Activated naive CD4-positive, alpha-beta T cell treated with anti-CD3 and anti-CD28 coated beads, Interleukin-2, amount 50 U/mL, for 72 hours (primary cell): ENCODE results near the gene ADGRF4. TPM values are rescaled to one million over a fixed set of nuclear protein-coding genes. Genes with fewer than 3 reads are reported as not detected.
A peak's percentile ranks its signal among the peaks of the same experiment; 100 is the strongest.

Experiments
- ATAC-seq, 2 donors: fragments of 150-1000 bp; cut with Tn5 transposase; 2 replicates each; pipeline ENCODE4 v1.10.0; 2021; ENCODE audit warnings: mild to moderate bottlenecking in 2 of 2, moderate library complexity in 2 of 2
- DNase-seq, 2 donors: peaks; one replicate each; pipeline ENCODE4 v3.0.0; 2021 to 2022; ENCODE audit warnings: low spot score in 2 of 2
- H3K27ac Mint-ChIP-seq, 2 donors: one replicate each; pipeline ENCODE4 v1.8.0; 2022; ENCODE audit warnings: mild to moderate bottlenecking in 2 of 2, mixed read lengths in 2 of 2
- H3K36me3 Mint-ChIP-seq, 2 donors: one replicate each; pipeline ENCODE4 v1.8.0; 2022; ENCODE audit warnings: mixed read lengths in 2 of 2
- H3K9me3 Mint-ChIP-seq, 2 donors: one replicate each; pipeline ENCODE4 v1.8.0; 2022; ENCODE audit warnings: mixed read lengths in 2 of 2
- total RNA-seq, 2 donors: library from RNA; stranded (reverse); gene quantifications; one replicate each; pipeline ENCODE4 v1.2.3, GENCODE V29; 2022

The ADGRF4 gene
- total RNA-seq, 2 donors from 2014 or later = not detected

GRCh38 chr6:47714802-47715201 is 16.4 kb downstream of the ADGRF4 start:
- Mint-ChIP-seq H3K36me3 (no peaks in the 10 kb centered on the region), H3K27ac (no peak overlapping the region), H3K9me3 (peaks cover 0 to 26% of the 10 kb centered on the region in 2 donors)
- ATAC-seq = peak in 1 of 2 donors; percentile 39
- DNase-seq = no peak

- DNase-seq (no peak), ATAC-seq (peak; percentile 82 to 87)
- Mint-ChIP-seq H3K36me3 (no peaks in the 10 kb centered on the region), H3K9me3 (peaks cover 0 to 36% of the 10 kb centered on the region in 2 donors), H3K27ac (peak overlapping the region in 1 of 2 donors; percentile 57)
These were observed 17.4 kb downstream of the ADGRF4 start for GRCh38 chr6:47715782-47716181.

GRCh38 chr6:47716207-47716606 is 17.8 kb downstream of the ADGRF4 start:
- ATAC-seq = peak in 1 of 2 donors; percentile 35
- Mint-ChIP-seq H3K9me3 (peaks cover 0 to 38% of the 10 kb centered on the region in 2 donors), H3K36me3 (no peaks in the 10 kb centered on the region), H3K27ac (peak overlapping the region in 1 of 2 donors; percentile 57)
- no peak for DNase-seq

- Mint-ChIP-seq H3K36me3 (no peaks in the 10 kb centered on the region), H3K9me3 (peaks cover 0 to 38% of the 10 kb centered on the region in 2 donors), H3K27ac (no peak overlapping the region)
- ATAC-seq = no peak
- no peak for DNase-seq
These were observed 20.2 kb downstream of the ADGRF4 start for GRCh38 chr6:47718571-47718970.

GRCh38 chr6:47721189-47721588 is 22.8 kb downstream of the ADGRF4 start:
- Mint-ChIP-seq H3K27ac (no peak overlapping the region), H3K9me3 (peaks cover 0 to 27% of the 10 kb centered on the region in 2 donors), H3K36me3 (peaks cover 0 to under 1% of the 10 kb centered on the region in 2 donors)
- ATAC-seq = no peak
- no peak for DNase-seq

- H3K36me3 Mint-ChIP-seq = peaks cover 0 to 5% of the 10 kb centered on the region in 2 donors
- peak in 1 of 2 donors; percentile 52 for ATAC-seq
- no peak for DNase-seq
- H3K9me3 Mint-ChIP-seq = peaks cover 0 to 31% of the 10 kb centered on the region in 2 donors
- H3K27ac Mint-ChIP-seq = no peak overlapping the region
These were observed 23.8 kb downstream of the ADGRF4 start for GRCh38 chr6:47722194-47722593.

GRCh38 chr6:47724300-47724699 is 25.9 kb downstream of the ADGRF4 start:
- ATAC-seq = no peak
- H3K9me3 Mint-ChIP-seq = peaks cover 0 to 21% of the 10 kb centered on the region in 2 donors

GRCh38 chr6:47727391-47727790 is 29.0 kb downstream of the ADGRF4 start:
- H3K9me3 Mint-ChIP-seq = peaks cover 0 to 4% of the 10 kb centered on the region in 2 donors
- no peak overlapping the region for H3K27ac Mint-ChIP-seq
- DNase-seq = no peak
- H3K36me3 Mint-ChIP-seq = peaks cover 0 to 5% of the 10 kb centered on the region in 2 donors
- no peak for ATAC-seq

More at GRCh38 chr6:47724300-47724699, 25.9 kb downstream of the ADGRF4 start:
- Mint-ChIP-seq H3K27ac (no peak overlapping the region), H3K36me3 (peaks cover 0 to 5% of the 10 kb centered on the region in 2 donors)
- DNase-seq = no peak

- ATAC-seq (peak; percentile 75 to 95), DNase-seq (no peak)
- peaks cover 0 to 5% of the 10 kb centered on the region in 2 donors for H3K36me3 Mint-ChIP-seq
- H3K27ac Mint-ChIP-seq = no peak overlapping the region
- peaks cover 0 to 4% of the 10 kb centered on the region in 2 donors for H3K9me3 Mint-ChIP-seq
These were observed 30.6 kb downstream of the ADGRF4 start for GRCh38 chr6:47729019-47729418.

GRCh38 chr6:47729457-47729856 is 31.1 kb downstream of the ADGRF4 start:
- ATAC-seq = no peak
- no peak for DNase-seq

GRCh38 chr6:47733879-47734558 is 35.6 kb downstream of the ADGRF4 start:
- no peaks in the 10 kb centered on the region for H3K9me3 Mint-ChIP-seq
- ATAC-seq = no peak
- no peak overlapping the region for H3K27ac Mint-ChIP-seq
- DNase-seq = no peak
- H3K36me3 Mint-ChIP-seq = no peaks in the 10 kb centered on the region

More at GRCh38 chr6:47729457-47729856, 31.1 kb downstream of the ADGRF4 start:
- Mint-ChIP-seq H3K9me3 (peaks cover 0 to 4% of the 10 kb centered on the region in 2 donors), H3K27ac (no peak overlapping the region), H3K36me3 (peaks cover 0 to 5% of the 10 kb centered on the region in 2 donors)

- Mint-ChIP-seq H3K36me3 (no peaks in the 10 kb centered on the region), H3K9me3 (no peaks in the 10 kb centered on the region), H3K27ac (no peak overlapping the region)
- DNase-seq (no peak), ATAC-seq (no peak)
These were observed 36.6 kb downstream of the ADGRF4 start for GRCh38 chr6:47734831-47735481.

- DNase-seq (no peak), ATAC-seq (no peak)
- Mint-ChIP-seq H3K36me3 (no peaks in the 10 kb centered on the region), H3K27ac (no peak overlapping the region), H3K9me3 (no peaks in the 10 kb centered on the region)
These were observed 37.8 kb downstream of the ADGRF4 start for GRCh38 chr6:47736083-47736700.

GRCh38 chr6:47737406-47737805 is 39.0 kb downstream of the ADGRF4 start:
- ATAC-seq = peak in 1 of 2 donors; percentile 47
- H3K36me3 Mint-ChIP-seq = no peaks in the 10 kb centered on the region
- no peak overlapping the region for H3K27ac Mint-ChIP-seq
- no peak for DNase-seq
- no peaks in the 10 kb centered on the region for H3K9me3 Mint-ChIP-seq

- no peak for ATAC-seq
- no peaks in the 10 kb centered on the region for H3K9me3 Mint-ChIP-seq
- H3K27ac Mint-ChIP-seq = no peak overlapping the region
- H3K36me3 Mint-ChIP-seq = no peaks in the 10 kb centered on the region
- DNase-seq = no peak
These were observed 42.3 kb downstream of the ADGRF4 start for GRCh38 chr6:47740714-47741113.

GRCh38 chr6:47741807-47742206 is 43.4 kb downstream of the ADGRF4 start:
- H3K36me3 Mint-ChIP-seq = no peaks in the 10 kb centered on the region
- peak overlapping the region in 1 of 2 donors; percentile 81 for H3K27ac Mint-ChIP-seq
- H3K9me3 Mint-ChIP-seq = no peaks in the 10 kb centered on the region
- DNase-seq (no peak), ATAC-seq (peak; percentile 91 to 95)

- no peaks in the 10 kb centered on the region for H3K9me3 Mint-ChIP-seq
- DNase-seq (no peak), ATAC-seq (no peak)
- no peak overlapping the region for H3K27ac Mint-ChIP-seq
- H3K36me3 Mint-ChIP-seq = no peaks in the 10 kb centered on the region
These were observed 45.4 kb downstream of the ADGRF4 start for GRCh38 chr6:47743744-47744143.
